Measurements from ENCODE around the gene DSC3. TPM values are rescaled to one million over a fixed set of nuclear protein-coding genes. Genes with fewer than 3 reads are reported as not detected.

DSC3 gene
- total and polyA plus RNA-seq, 9 of the 15 experiments (the other 6 are each of a cell fraction or from before 2014, with no cell fraction given), result 0.01 to 0.40 (median 0.07) TPM

- no peak for TF ChIP-seq ZBTB40 (IDR thresholded peaks at IDR 0.05)
- no peak for TF ChIP-seq ZBTB40 (CRISPR knock-in tag; IDR thresholded peaks at IDR 0.05)
- no peak for TF ChIP-seq SIN3B (IDR thresholded peaks at IDR 0.05; ENCODE audit: low read depth)
- no peak for TF ChIP-seq BRCA1 (IDR thresholded peaks at IDR 0.05)
- TF ChIP-seq BRCA1 (CRISPR knock-in tag; IDR thresholded peaks at IDR 0.05), result no peak
- TF ChIP-seq RBM34 (IDR thresholded peaks at IDR 0.05; ENCODE audit: borderline replicate concordance, insufficient read depth, low read length), result no peak
- TF ChIP-seq CEBPB (tag; IDR thresholded peaks at IDR 0.05), result peak; percentile 94
- no peak for TF ChIP-seq KDM2B (CRISPR knock-in tag; IDR thresholded peaks at IDR 0.05)
- TF ChIP-seq CTCF (IDR thresholded peaks at IDR 0.05 in 2 of 3, conservative IDR thresholded peaks at IDR 0.05 in 1 of 3; ENCODE audit: insufficient read depth in 2 of 3, low read depth in 1 of 3, low read length in 3 of 3), result peak; percentile 39 to 67 (median 47); a peak in 5 of 6 replicates
- no peak for TF ChIP-seq NONO (IDR thresholded peaks at IDR 0.05; ENCODE audit: low read depth in 2 of 2, low read length in 1 of 2)
- peak; percentile 59 for TF ChIP-seq PRDM10 (IDR thresholded peaks at IDR 0.05; ENCODE audit: partially characterized antibody)
- peak; percentile 61 to 78; a peak in 3 of 4 replicates for TF ChIP-seq RAD21 (CRISPR knock-in tag; conservative IDR thresholded peaks at IDR 0.05 in 1 of 2, IDR thresholded peaks at IDR 0.05 in 1 of 2)
Measured at GRCh38 chr18:30970196-30970816, 72.2 kb downstream of the DSC3 start (continued).
